Parathyroid adenoma (tissue), 2 donors: ENCODE data around the gene ATL1.

Source experiments
- H2AFZ ChIP-seq: fragments of 300-600 bp; sonication (generic); one replicate; pipeline ENCODE4 v1.7.0; 2017; ENCODE audit warnings: antibody characterized with exemption, mild to moderate bottlenecking
- H3K27ac ChIP-seq: fragments of 300-600 bp; sonication (generic); one replicate; pipeline ENCODE4 v1.7.0; 2017
- H3K27me3 ChIP-seq: fragments of 300-600 bp; sonication (generic); one replicate; pipeline ENCODE4 v1.7.0; 2017; ENCODE audit warnings: low read length; ENCODE audit not compliant: control insufficient read depth, insufficient read depth
- H3K36me3 ChIP-seq: fragments of 300-600 bp; sonication (generic); one replicate; pipeline ENCODE4 v1.7.0; 2017; ENCODE audit warnings: low read length; ENCODE audit not compliant: control insufficient read depth, insufficient read depth
- H3K4me1 ChIP-seq: fragments of 300-600 bp; sonication (generic); one replicate; pipeline ENCODE4 v1.7.0; 2017; ENCODE audit warnings: control low read depth
- H3K4me2 ChIP-seq: fragments of 300-600 bp; sonication (generic); one replicate; pipeline ENCODE4 v1.7.0; 2017; ENCODE audit warnings: low read length
- H3K4me3 ChIP-seq: fragments of 300-600 bp; sonication (generic); one replicate; pipeline ENCODE4 v1.7.0; 2017; ENCODE audit warnings: low read depth, low read length
- H3K79me2 ChIP-seq: fragments of 300-600 bp; sonication (generic); one replicate; pipeline ENCODE4 v1.7.0; 2017; ENCODE audit warnings: control low read depth
- H3K9ac ChIP-seq: fragments of 300-600 bp; sonication (generic); one replicate; pipeline ENCODE4 v1.7.0; 2017; ENCODE audit warnings: mild to moderate bottlenecking
- H3K9me3 ChIP-seq: fragments of 300-600 bp; sonication (generic); one replicate; pipeline ENCODE4 v1.7.0; 2017; ENCODE audit warnings: low read length; ENCODE audit not compliant: control insufficient read depth
- CTCF ChIP-seq: fragments of 300-600 bp; sonication (generic); IDR thresholded peaks from one replicate; pipeline ENCODE4 v1.7.0; 2017; ENCODE audit warnings: antibody characterized with exemption, mild to moderate bottlenecking
- donor health status: primary hyperparathyroidism.

The ATL1 gene

DNA sequence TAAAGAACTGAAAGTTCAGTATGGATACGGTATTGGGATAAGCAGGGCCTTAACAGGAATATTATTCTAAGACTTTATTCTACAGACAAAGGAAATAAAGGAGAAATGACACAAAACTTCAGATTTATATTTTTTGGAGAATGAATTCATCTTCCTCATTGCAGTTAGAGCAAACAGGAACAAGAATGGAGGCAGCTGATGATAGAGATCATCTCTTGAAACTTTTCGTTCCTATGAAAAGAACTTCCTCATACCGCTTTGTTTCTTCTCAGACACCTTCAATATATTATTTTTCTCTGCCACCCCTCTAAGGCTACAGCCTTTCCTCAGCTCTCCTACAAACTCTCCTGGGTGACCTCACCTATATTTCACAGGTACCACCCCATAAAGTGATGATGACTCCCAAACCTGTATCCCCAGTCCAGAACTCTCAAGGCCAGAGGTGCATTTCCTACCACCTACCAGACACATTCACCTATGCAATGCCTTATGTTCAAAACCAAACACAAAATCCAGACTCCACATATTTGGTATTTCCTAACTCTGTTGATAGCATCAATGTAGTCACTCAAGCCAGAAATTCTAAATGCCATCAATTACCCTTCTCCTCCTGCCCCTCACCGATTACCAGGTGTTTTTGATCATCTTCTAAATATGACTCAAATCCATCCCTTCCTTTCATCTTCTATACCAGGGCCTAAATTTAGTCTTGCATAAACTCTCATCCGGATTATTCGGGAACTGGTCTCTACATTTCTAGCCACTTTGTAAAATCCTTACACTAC is 35.0 kb upstream of the ATL1 start:
- H3K79me2 ChIP-seq, result peaks cover 74% of the 10 kb centered on the region
- H3K4me1 ChIP-seq, result peaks cover 6% of the 10 kb centered on the region
- H3K4me2 ChIP-seq, result no peak overlapping the region
- no peaks in the 10 kb centered on the region for H3K27me3 ChIP-seq
- H3K9me3 ChIP-seq, result no peaks in the 10 kb centered on the region
- no peak overlapping the region for H3K9ac ChIP-seq
- no peak for TF ChIP-seq CTCF
- H3K36me3 ChIP-seq, result no peaks in the 10 kb centered on the region
- no peak overlapping the region for H3K4me3 ChIP-seq
- no peak overlapping the region for H2AFZ ChIP-seq
- H3K27ac ChIP-seq, result no peak overlapping the region

DNA sequence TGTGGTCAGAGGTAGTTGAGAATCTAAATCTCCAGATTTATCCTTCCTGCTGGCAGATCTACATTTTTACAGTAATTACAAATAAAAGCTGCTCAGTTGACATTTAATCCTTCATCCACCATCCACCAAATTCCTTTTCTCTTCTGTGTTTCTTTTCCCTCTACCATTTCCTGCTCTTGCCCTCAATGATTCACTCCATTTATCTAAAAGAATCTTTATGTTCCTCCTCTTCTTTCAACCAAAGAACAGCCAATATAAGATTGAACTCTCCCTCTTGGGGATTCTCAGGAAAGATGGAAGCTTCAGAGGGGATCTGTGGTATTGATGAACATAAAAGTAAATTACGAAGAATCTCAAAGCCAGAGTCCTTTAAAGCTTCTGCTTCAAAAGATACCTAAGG is 31.9 kb upstream of the ATL1 start:
- TF ChIP-seq CTCF, result no peak
- no peaks in the 10 kb centered on the region for H3K9me3 ChIP-seq
- peaks cover 5% of the 10 kb centered on the region for H3K4me1 ChIP-seq
- no peak overlapping the region for H3K4me3 ChIP-seq
- no peaks in the 10 kb centered on the region for H3K27me3 ChIP-seq
- no peak overlapping the region for H3K9ac ChIP-seq
- peaks cover 80% of the 10 kb centered on the region for H3K79me2 ChIP-seq
- no peak overlapping the region for H2AFZ ChIP-seq
- no peak overlapping the region for H3K27ac ChIP-seq
- H3K4me2 ChIP-seq, result no peak overlapping the region
- H3K36me3 ChIP-seq, result no peaks in the 10 kb centered on the region

GRCh38 chr14:50529288-50530179 is 30.4 kb upstream of the ATL1 start:
- H3K36me3 ChIP-seq, result no peaks in the 10 kb centered on the region
- no peak overlapping the region for H2AFZ ChIP-seq
- no peaks in the 10 kb centered on the region for H3K27me3 ChIP-seq
- no peak for TF ChIP-seq CTCF
- no peaks in the 10 kb centered on the region for H3K9me3 ChIP-seq
- H3K27ac ChIP-seq, result no peak overlapping the region
- H3K4me3 ChIP-seq, result no peak overlapping the region
- H3K4me1 ChIP-seq, result peaks cover 6% of the 10 kb centered on the region
- H3K79me2 ChIP-seq, result peaks cover 66% of the 10 kb centered on the region
- no peak overlapping the region for H3K4me2 ChIP-seq
- no peak overlapping the region for H3K9ac ChIP-seq

- TF ChIP-seq CTCF, result no peak
- H3K4me1 ChIP-seq, result peaks cover 6% of the 10 kb centered on the region
- no peak overlapping the region for H3K27ac ChIP-seq
- no peak overlapping the region for H3K4me2 ChIP-seq
- H3K79me2 ChIP-seq, result peaks cover 61% of the 10 kb centered on the region
- H3K9me3 ChIP-seq, result no peaks in the 10 kb centered on the region
- H3K4me3 ChIP-seq, result no peak overlapping the region
- H2AFZ ChIP-seq, result no peak overlapping the region
- no peak overlapping the region for H3K9ac ChIP-seq
- no peaks in the 10 kb centered on the region for H3K27me3 ChIP-seq
- H3K36me3 ChIP-seq, result no peaks in the 10 kb centered on the region
Observed at GRCh38 chr14:50530358-50530757, 29.6 kb upstream of the ATL1 start.
